HG03571 (cell line): ENCODE results near the gene DUX4.
"Not testable (repeated sequence)": the region's sequence is repeated elsewhere in the genome, so short reads cannot be mapped to it uniquely, and the experiment has no call there.

Experiments used
- ATAC-seq: cut with Tn5 transposase; IDR thresholded peaks from one replicate; pipeline ENCODE4 v1.9.1; 2021; ENCODE audit not compliant: unreplicated experiment

DUX4 gene

GRCh38 chr4:190173428-190173827 is at the start of gene DUX4:
TSS of gene DUX4 (plus strand) at chr4:190173774. CDS start at chr4:190173774, 0 bp downstream.
- ATAC-seq: not testable (repeated sequence)

DNA sequence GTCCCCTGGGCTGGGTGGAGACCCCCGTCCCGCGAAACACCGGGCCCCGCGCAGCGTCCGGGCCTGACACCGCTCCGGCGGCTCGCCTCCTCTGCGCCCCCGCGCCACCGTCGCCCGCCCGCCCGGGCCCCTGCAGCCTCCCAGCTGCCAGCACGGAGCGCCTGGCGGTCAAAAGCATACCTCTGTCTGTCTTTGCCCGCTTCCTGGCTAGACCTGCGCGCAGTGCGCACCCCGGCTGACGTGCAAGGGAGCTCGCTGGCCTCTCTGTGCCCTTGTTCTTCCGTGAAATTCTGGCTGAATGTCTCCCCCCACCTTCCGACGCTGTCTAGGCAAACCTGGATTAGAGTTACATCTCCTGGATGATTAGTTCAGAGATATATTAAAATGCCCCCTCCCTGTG is 1.9 kb downstream of the DUX4 start:
- not testable (repeated sequence) for ATAC-seq

GRCh38 chr4:190177727-190178605 is 4.4 kb downstream of the DUX4 start:
- ATAC-seq: peak; percentile 31

DNA sequence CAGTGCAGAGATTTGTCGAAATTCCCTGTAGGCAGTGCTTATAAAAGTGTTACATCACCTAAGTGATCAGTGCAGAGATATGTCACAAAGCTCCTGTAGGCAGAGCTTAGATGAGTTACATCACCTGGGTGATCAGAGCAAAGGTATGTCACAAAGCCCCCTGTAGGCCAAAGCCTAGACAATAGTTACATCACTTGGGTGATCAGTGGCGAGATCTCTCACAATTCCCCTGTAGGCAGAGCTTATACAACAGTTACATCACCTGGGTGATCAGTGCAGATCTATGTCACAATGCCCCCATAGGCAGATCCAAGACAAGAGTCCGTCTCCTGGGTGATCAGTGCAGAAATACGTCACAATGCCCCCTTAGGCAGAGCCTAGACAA is 5.0 kb downstream of the DUX4 start:
- ATAC-seq: peak; percentile 1

DNA sequence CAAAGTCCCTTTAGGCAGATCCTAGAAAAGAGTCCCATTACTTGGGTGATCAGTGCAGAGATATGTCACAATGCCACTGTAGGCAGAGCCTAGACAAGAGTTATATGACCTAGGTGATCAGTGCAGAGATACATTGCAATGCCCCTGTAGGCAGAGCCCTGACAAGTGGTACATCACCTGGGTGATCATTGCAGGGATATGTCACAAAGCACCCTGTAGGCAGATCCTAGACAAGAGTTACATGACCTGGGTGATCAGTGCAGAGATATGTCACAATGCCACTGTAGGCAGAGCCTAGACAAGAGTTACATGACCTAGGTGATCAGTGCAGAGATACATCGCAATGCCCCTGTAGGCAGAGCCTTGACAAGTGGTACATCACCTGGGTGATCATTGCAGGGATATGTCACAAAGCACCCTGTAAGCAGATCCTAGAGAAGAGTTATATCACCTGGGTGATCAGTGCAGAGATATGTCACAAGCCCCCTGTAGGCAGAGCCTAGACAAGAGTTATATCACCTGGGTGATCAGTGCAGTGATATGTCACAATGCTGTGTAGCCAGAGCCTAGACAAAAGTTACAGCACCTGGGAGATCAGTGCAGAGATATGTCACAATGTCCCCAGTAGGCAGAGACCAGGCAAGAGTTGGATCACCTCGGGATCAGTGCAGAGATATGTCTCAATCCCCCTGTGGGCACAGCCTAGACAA is 5.6 kb downstream of the DUX4 start:
- ATAC-seq: peak; percentile 62

DNA sequence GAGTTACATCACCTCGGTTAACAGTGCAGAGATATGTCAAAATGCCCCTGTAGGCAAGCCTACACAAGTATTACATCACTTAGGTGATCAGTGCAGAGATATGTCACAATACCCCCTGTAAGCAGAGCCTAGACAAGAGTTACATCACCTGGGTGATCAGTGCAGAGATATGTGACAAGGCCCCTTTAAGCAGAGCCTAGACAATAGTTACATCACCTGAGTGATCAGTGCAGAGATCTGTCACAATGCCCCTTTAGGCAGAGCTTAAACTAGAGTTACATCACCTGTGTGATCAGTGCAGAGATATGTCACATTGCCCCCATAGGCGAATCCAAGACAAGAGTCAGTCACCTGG is 6.1 kb downstream of the DUX4 start:
- peak; percentile 31 for ATAC-seq

GRCh38 chr4:190180947-190181346 is 7.4 kb downstream of the DUX4 start:
- ATAC-seq: not testable (repeated sequence)

DNA sequence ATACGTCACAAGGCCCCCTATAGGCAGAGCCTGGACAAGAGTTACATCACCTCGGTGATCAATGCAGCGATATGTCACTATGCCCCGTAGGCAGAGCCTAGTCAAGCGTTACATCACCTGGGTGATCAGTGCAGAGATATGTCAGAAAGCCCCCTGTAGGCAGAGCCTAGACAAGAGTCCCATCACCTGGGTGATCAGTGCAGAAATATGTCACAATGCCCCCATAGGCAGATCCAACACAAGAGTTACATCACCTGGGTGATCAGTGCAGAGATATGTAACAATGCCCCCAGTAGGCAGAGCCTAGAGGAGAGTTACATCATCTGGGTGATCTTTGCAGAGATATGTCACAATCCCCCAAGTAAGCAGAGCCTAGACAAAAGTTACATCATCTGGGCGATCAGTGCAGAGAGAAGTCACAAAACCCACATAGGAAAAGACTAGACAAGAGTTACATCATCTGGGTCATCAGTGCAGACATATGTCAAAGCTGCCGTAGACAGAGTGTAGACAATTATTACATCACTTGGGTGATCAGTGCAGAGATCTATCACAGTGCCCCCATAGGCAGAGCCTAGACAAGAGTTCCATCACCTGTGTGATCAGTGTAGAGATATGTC is 8.0 kb downstream of the DUX4 start:
- not testable (repeated sequence) for ATAC-seq

GRCh38 chr4:190203510-190203909 is 29.9 kb downstream of the DUX4 start:
- ATAC-seq: not testable (repeated sequence)
